HG03520 (cell line): ENCODE data around the gene SIRT1.
"Not testable (repeated sequence)": the region's sequence is repeated elsewhere in the genome, so short reads cannot be mapped to it uniquely, and the experiment has no call there.

Experiments
- ATAC-seq: cut with Tn5 transposase; IDR thresholded peaks from one replicate; pipeline ENCODE4 v1.9.1; 2021; ENCODE audit warnings: mild to moderate bottlenecking, moderate library complexity; ENCODE audit not compliant: unreplicated experiment

Gene SIRT1

GRCh38 chr10:67955614-67956013, 71.2 kb downstream of the SIRT1 start:
- no peak for ATAC-seq

- ATAC-seq, result no peak
These were observed 75.5 kb downstream of the SIRT1 start for GRCh38 chr10:67959839-67960476.

DNA sequence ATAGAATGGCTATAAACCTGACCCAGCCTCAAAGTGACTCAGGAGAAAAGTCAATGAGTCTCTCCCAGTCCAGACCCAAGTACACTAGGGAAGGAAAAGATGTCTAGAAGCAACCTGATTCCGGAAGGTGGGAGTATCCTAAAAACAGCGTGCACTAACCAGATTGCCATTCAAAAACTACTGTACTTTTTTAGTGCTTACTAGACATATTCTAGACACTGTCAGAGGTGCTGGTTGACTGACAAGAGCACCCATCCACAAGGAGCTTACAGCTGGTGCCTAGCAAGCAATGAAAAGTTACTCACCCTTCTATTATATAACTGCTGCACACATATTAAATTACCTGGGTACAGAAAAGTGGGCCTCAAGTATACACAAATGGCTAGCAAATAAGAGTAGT, 81.0 kb downstream of the SIRT1 start:
- no peak for ATAC-seq

- not testable (repeated sequence) for ATAC-seq
These were observed 81.6 kb downstream of the SIRT1 start for GRCh38 chr10:67966035-67966434.
